Bronchus fibroblast of lung (primary cell): ENCODE results near the gene LANCL2. TPM values are rescaled to one million over a fixed set of nuclear protein-coding genes. Genes with fewer than 3 reads are reported as not detected.

Source experiments
- total RNA-seq: library from RNA; depleted of rRNA; stranded (reverse); fragments of >200 nt; gene quantifications from 2 replicates; pipeline ENCODE4 v1.2.3, GENCODE V29; 2015

The LANCL2 gene, protein sequence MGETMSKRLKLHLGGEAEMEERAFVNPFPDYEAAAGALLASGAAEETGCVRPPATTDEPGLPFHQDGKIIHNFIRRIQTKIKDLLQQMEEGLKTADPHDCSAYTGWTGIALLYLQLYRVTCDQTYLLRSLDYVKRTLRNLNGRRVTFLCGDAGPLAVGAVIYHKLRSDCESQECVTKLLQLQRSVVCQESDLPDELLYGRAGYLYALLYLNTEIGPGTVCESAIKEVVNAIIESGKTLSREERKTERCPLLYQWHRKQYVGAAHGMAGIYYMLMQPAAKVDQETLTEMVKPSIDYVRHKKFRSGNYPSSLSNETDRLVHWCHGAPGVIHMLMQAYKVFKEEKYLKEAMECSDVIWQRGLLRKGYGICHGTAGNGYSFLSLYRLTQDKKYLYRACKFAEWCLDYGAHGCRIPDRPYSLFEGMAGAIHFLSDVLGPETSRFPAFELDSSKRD
- total RNA-seq = 13.8 and 18.6 TPM in 2 replicates

DNA sequence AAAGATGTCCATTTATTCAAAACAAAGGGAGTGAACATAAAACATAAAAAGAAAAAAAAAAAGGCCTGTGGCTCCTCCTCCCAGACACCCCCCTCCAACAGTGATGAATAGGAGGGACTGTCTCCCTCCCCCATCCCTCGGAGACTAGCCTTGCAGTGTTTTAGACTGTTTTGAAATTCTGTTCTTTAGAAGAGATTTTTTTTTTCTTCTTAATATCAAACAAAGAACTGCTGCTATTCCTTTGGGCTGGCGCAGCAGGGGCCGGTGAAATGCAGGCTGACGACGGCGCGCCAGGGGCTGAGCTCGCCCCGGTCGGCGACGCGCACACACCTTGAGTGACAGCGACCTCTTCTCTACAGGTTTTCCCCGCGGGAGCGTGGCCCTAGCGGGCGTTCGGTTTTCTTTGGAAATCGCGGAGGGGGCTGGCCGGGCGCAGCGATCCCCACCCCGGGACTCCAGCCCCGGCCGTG, at the start of gene LANCL2:
Gene LANCL2 (plus strand): TSS at position 133 of the 470 bp plus-strand sequence. CDS start 689 bp downstream, outside the sequence.

Other genes starting within 250 kb of the LANCL2 start
- gene VOPP1, start 207.2 kb downstream of the LANCL2 start, total RNA-seq = 62.0 and 62.2 TPM in 2 replicates